Dendritic cell treated with granulocyte-macrophage colony-stimulating factor and Interleukin-4, amounts not matched to agents 40 ng/mL and 50 ng/mL, for 4 days (primary cell): ENCODE measurements around the gene CUTA.

ENCODE experiments used
- H3K27ac Mint-ChIP-seq: one replicate; pipeline ENCODE4 v1.8.0; 2022; ENCODE audit warnings: mild to moderate bottlenecking, mixed read lengths
- H3K27me3 Mint-ChIP-seq: one replicate; pipeline ENCODE4 v1.8.0; 2022; ENCODE audit warnings: mild to moderate bottlenecking, mixed read lengths
- H3K36me3 Mint-ChIP-seq: one replicate; pipeline ENCODE4 v1.8.0; 2022; ENCODE audit warnings: low read depth, mixed read lengths
- H3K4me1 Mint-ChIP-seq: one replicate; pipeline ENCODE4 v1.8.0; 2022; ENCODE audit warnings: low read depth, mixed read lengths
- H3K4me3 Mint-ChIP-seq: one replicate; pipeline ENCODE4 v1.8.0; 2022; ENCODE audit warnings: mild to moderate bottlenecking, moderate library complexity, mixed read lengths
- H3K9me3 Mint-ChIP-seq: one replicate; pipeline ENCODE4 v1.8.0; 2022; ENCODE audit warnings: mixed read lengths
- intact Hi-C: fragments of 100-400 bp; cut with micrococcal nuclease; formaldehyde crosslinking; loops from one replicate; pipeline ENCODE4 v1.15.0; 2022

Gene CUTA

GRCh38 chr6:33445119-33445603 lies 27.3 kb upstream of the CUTA start:
- H3K36me3 Mint-ChIP-seq, result peaks cover 46% of the 10 kb centered on the region
- peaks cover 54% of the 10 kb centered on the region for H3K4me1 Mint-ChIP-seq
- no peak overlapping the region for H3K4me3 Mint-ChIP-seq

GRCh38 chr6:33443619-33444504 lies 26.0 kb upstream of the CUTA start:
- Mint-ChIP-seq H3K4me3 (no peak overlapping the region), H3K36me3 (peaks cover 44% of the 10 kb centered on the region), H3K27me3 (no peaks in the 10 kb centered on the region), H3K9me3 (no peaks in the 10 kb centered on the region), H3K27ac (no peak overlapping the region), H3K4me1 (peaks cover 41% of the 10 kb centered on the region)
- intact Hi-C loops, result no loop called here

More at GRCh38 chr6:33445119-33445603, 27.3 kb upstream of the CUTA start:
- intact Hi-C loops, result no loop called here
- no peaks in the 10 kb centered on the region for H3K9me3 Mint-ChIP-seq
- peak overlapping the region; percentile 30 for H3K27ac Mint-ChIP-seq
- H3K27me3 Mint-ChIP-seq, result no peaks in the 10 kb centered on the region

GRCh38 chr6:33443025-33443424 lies 25.1 kb upstream of the CUTA start:
- Mint-ChIP-seq H3K36me3 (peaks cover 44% of the 10 kb centered on the region), H3K27ac (no peak overlapping the region), H3K4me3 (no peak overlapping the region), H3K9me3 (no peaks in the 10 kb centered on the region), H3K4me1 (peaks cover 33% of the 10 kb centered on the region), H3K27me3 (no peaks in the 10 kb centered on the region)
- intact Hi-C loops, result no loop called here

- Mint-ChIP-seq H3K27ac (no peak overlapping the region), H3K4me1 (peaks cover 27% of the 10 kb centered on the region), H3K4me3 (no peak overlapping the region), H3K36me3 (peaks cover 42% of the 10 kb centered on the region), H3K27me3 (no peaks in the 10 kb centered on the region), H3K9me3 (no peaks in the 10 kb centered on the region)
- intact Hi-C loops, result no loop called here
Measured at GRCh38 chr6:33442283-33442682, 24.4 kb upstream of the CUTA start.

- no peak overlapping the region for H3K27ac Mint-ChIP-seq
Measured at GRCh38 chr6:33441457-33441856, 23.6 kb upstream of the CUTA start.

GRCh38 chr6:33440649-33441309 lies 22.9 kb upstream of the CUTA start:
- Mint-ChIP-seq H3K27me3 (no peaks in the 10 kb centered on the region), H3K27ac (no peak overlapping the region), H3K9me3 (no peaks in the 10 kb centered on the region), H3K36me3 (peaks cover 37% of the 10 kb centered on the region), H3K4me3 (no peak overlapping the region), H3K4me1 (peaks cover 12% of the 10 kb centered on the region)
- intact Hi-C loops, result no loop called here

More at GRCh38 chr6:33441457-33441856, 23.6 kb upstream of the CUTA start:
- peaks cover 41% of the 10 kb centered on the region for H3K36me3 Mint-ChIP-seq
- H3K27me3 Mint-ChIP-seq, result no peaks in the 10 kb centered on the region
- H3K4me3 Mint-ChIP-seq, result no peak overlapping the region
- intact Hi-C loops, result no loop called here
- peaks cover 19% of the 10 kb centered on the region for H3K4me1 Mint-ChIP-seq
- H3K9me3 Mint-ChIP-seq, result no peaks in the 10 kb centered on the region

GRCh38 chr6:33439956-33440648 lies 22.2 kb upstream of the CUTA start:
- no peaks in the 10 kb centered on the region for H3K27me3 Mint-ChIP-seq
- H3K36me3 Mint-ChIP-seq, result peaks cover 41% of the 10 kb centered on the region
- intact Hi-C loops, result no loop called here
- no peaks in the 10 kb centered on the region for H3K9me3 Mint-ChIP-seq
- peaks cover 10% of the 10 kb centered on the region for H3K4me1 Mint-ChIP-seq
- H3K27ac Mint-ChIP-seq, result no peak overlapping the region
- no peak overlapping the region for H3K4me3 Mint-ChIP-seq

- H3K4me1 Mint-ChIP-seq, result peaks cover 2% of the 10 kb centered on the region
- no peak overlapping the region for H3K4me3 Mint-ChIP-seq
- H3K27me3 Mint-ChIP-seq, result no peaks in the 10 kb centered on the region
- no peaks in the 10 kb centered on the region for H3K9me3 Mint-ChIP-seq
- peaks cover 42% of the 10 kb centered on the region for H3K36me3 Mint-ChIP-seq
- no peak overlapping the region for H3K27ac Mint-ChIP-seq
- intact Hi-C loops, result no loop called here
Measured at GRCh38 chr6:33438978-33439594, 21.2 kb upstream of the CUTA start.

GRCh38 chr6:33437666-33438065 lies 19.8 kb upstream of the CUTA start:
- intact Hi-C loops, result no loop called here
- H3K4me3 Mint-ChIP-seq, result no peak overlapping the region
- peaks cover 10% of the 10 kb centered on the region for H3K27me3 Mint-ChIP-seq
- H3K36me3 Mint-ChIP-seq, result peaks cover 35% of the 10 kb centered on the region
- H3K9me3 Mint-ChIP-seq, result no peaks in the 10 kb centered on the region
- H3K4me1 Mint-ChIP-seq, result peaks cover 15% of the 10 kb centered on the region
- H3K27ac Mint-ChIP-seq, result no peak overlapping the region

- intact Hi-C loops, result no loop called here
- Mint-ChIP-seq H3K9me3 (no peaks in the 10 kb centered on the region), H3K27ac (no peak overlapping the region), H3K4me1 (peaks cover 33% of the 10 kb centered on the region), H3K4me3 (no peak overlapping the region), H3K36me3 (peaks cover 27% of the 10 kb centered on the region), H3K27me3 (peaks cover 25% of the 10 kb centered on the region)
Measured at GRCh38 chr6:33434961-33435360, 17.1 kb upstream of the CUTA start.

- intact Hi-C loops, result no loop called here
- Mint-ChIP-seq H3K27me3 (peaks cover 30% of the 10 kb centered on the region), H3K9me3 (no peaks in the 10 kb centered on the region), H3K4me3 (no peak overlapping the region), H3K4me1 (peaks cover 45% of the 10 kb centered on the region), H3K27ac (no peak overlapping the region), H3K36me3 (peaks cover 25% of the 10 kb centered on the region)
Measured at GRCh38 chr6:33433544-33434191, 15.8 kb upstream of the CUTA start.

- peaks cover 19% of the 10 kb centered on the region for H3K36me3 Mint-ChIP-seq
- no peak overlapping the region for H3K27ac Mint-ChIP-seq
- peaks cover 36% of the 10 kb centered on the region for H3K27me3 Mint-ChIP-seq
- no peak overlapping the region for H3K4me3 Mint-ChIP-seq
- H3K4me1 Mint-ChIP-seq, result peaks cover 51% of the 10 kb centered on the region
- intact Hi-C loops, result no loop called here
- no peaks in the 10 kb centered on the region for H3K9me3 Mint-ChIP-seq
Measured at GRCh38 chr6:33433001-33433543, 15.2 kb upstream of the CUTA start.

- peak overlapping the region; percentile 25 for H3K4me3 Mint-ChIP-seq
- peaks cover 52% of the 10 kb centered on the region for H3K4me1 Mint-ChIP-seq
- peaks cover 37% of the 10 kb centered on the region for H3K27me3 Mint-ChIP-seq
- H3K36me3 Mint-ChIP-seq, result peaks cover 15% of the 10 kb centered on the region
- H3K9me3 Mint-ChIP-seq, result no peaks in the 10 kb centered on the region
- H3K27ac Mint-ChIP-seq, result peak overlapping the region; percentile 9
- intact Hi-C loops, result no loop called here
Measured at GRCh38 chr6:33432546-33432945, 14.6 kb upstream of the CUTA start.
